K562 (cell line): ENCODE measurements around the gene IMMP1L. TPM values are rescaled to one million over a fixed set of nuclear protein-coding genes. Genes with fewer than 3 reads are reported as not detected.

Experiments used
- ATAC-seq: fragments of 200-7000 bp; cut with Tn5 transposase; 3 replicates; pipeline ENCODE4 v1.9.1; 2020; ENCODE audit warnings: moderate library complexity
- BruUV-seq: library from RNA; stranded (reverse); fragments of 400-500 nt; replicated peaks from 2 replicates; lab custom pipeline; 2021; lab: Mats Ljungman, UMichigan
- CTCF ChIA-PET: fragments of 300-600 bp; formaldehyde crosslinking; extraction: SDS; loops from one replicate; lab custom pipeline; 2021; ENCODE audit warnings: low intra/inter-chr PET ratio; lab: Yijun Ruan, JAX
- POLR2A ChIA-PET: fragments of 300-600, 350-650 bp; sonication (Branson Sonifier 250); formaldehyde crosslinking; extraction: SDS; loops from one replicate; lab custom pipeline; 2021; ENCODE audit warnings: antibody characterized with exemption, inconsistent platforms; lab: Yijun Ruan, JAX
- DNase-seq, 4 experiments: peaks; one replicate each; pipeline versions ENCODE4 v3.0.0 to v3.0.0-alpha.2; 2011 to 2018; ENCODE audit warnings: low spot score in 3 of 4, mixed read lengths in 3 of 4; ENCODE audit errors: extremely low read depth in 1 of 4
- FAIRE-seq: peaks from 2 replicates; lab custom pipeline; 2011; peaks lifted over from hg19 to GRCh38; lab: Jason Lieb, UNC
- H2AFZ ChIP-seq: 2 replicates; pipeline ENCODE4 v1.6.0; 2011; ENCODE audit warnings: low read depth, low read length, control low read depth, inconsistent platforms
- H3K27ac ChIP-seq: fragments of 200-600 bp; 3 replicates; pipeline ENCODE4 v1.8.0; 2011; ENCODE audit warnings: low read depth, mild to moderate bottlenecking, control low read depth, inconsistent platforms, low read length, moderate library complexity, mixed read lengths; ENCODE audit errors: extremely low read depth
- H3K27me3 ChIP-seq, 2 experiments: fragments of 300-600 bp in 1 of 2; 2 replicates in 1 of 2; 3 replicates in 1 of 2; pipeline versions ENCODE4 v1.6.0 to v1.8.0; 2011; ENCODE audit warnings: inconsistent platforms in 2 of 2, low read length in 2 of 2, mild to moderate bottlenecking in 1 of 2, mixed read lengths in 1 of 2, moderate library complexity in 1 of 2; ENCODE audit not compliant: control insufficient read depth in 2 of 2, insufficient read depth in 2 of 2
- H3K36me3 ChIP-seq: fragments of 300-600 bp; 3 replicates; pipeline ENCODE4 v1.8.0; 2011; ENCODE audit warnings: mild to moderate bottlenecking, low read length, inconsistent platforms; ENCODE audit not compliant: control insufficient read depth, insufficient read depth
- H3K4me1 ChIP-seq, 2 experiments: fragments of 200-600 bp in 1 of 2; replicated peaks in 1 of 2; 2 replicates in 1 of 2; 3 replicates in 1 of 2; pipeline versions ENCODE4 v1.5.1 to v1.8.0; 2011; ENCODE audit warnings: inconsistent platforms in 2 of 2, low read length in 2 of 2, mild to moderate bottlenecking in 1 of 2, mixed read lengths in 1 of 2, moderate library complexity in 1 of 2; ENCODE audit not compliant: control insufficient read depth in 2 of 2, insufficient read depth in 2 of 2
- H3K4me2 ChIP-seq: 2 replicates; pipeline ENCODE4 v1.6.1; 2011; ENCODE audit warnings: low read length, control low read depth, inconsistent platforms, mixed read lengths; ENCODE audit not compliant: insufficient read depth
- H3K4me3 ChIP-seq: fragments of 200-600 bp; sonication (generic), shearing (Covaris generic); 2 replicates; pipeline ENCODE4 v1.5.1; 2016; ENCODE audit warnings: control low read depth, inconsistent platforms
- H3K79me2 ChIP-seq: fragments of 200-600 bp; 3 replicates; pipeline ENCODE4 v1.8.0; 2011; ENCODE audit warnings: low read length, inconsistent platforms; ENCODE audit not compliant: control insufficient read depth, insufficient read depth
- H3K9ac ChIP-seq, 2 experiments: 2 replicates each; pipeline versions ENCODE4 v1.6.0 to v1.6.1; 2011; ENCODE audit warnings: low read depth in 2 of 2, low read length in 2 of 2, control low read depth in 1 of 2, inconsistent platforms in 1 of 2, mild to moderate bottlenecking in 1 of 2, mixed read lengths in 1 of 2; ENCODE audit not compliant: insufficient read depth in 1 of 2
- H3K9me1 ChIP-seq: one replicate; pipeline ENCODE4 v1.6.0; 2011; ENCODE audit warnings: inconsistent platforms, mild to moderate bottlenecking, low read length, moderate library complexity; ENCODE audit not compliant: control insufficient read depth, insufficient read depth
- H3K9me3 ChIP-seq: replicated peaks from 2 replicates; pipeline ENCODE4 v1.5.1; 2011; ENCODE audit warnings: low read depth, low read length, inconsistent platforms; ENCODE audit not compliant: control insufficient read depth, insufficient read depth
- H4K20me1 ChIP-seq: replicated peaks from 2 replicates; pipeline ENCODE4 v1.6.1; 2011; ENCODE audit warnings: low read length, inconsistent platforms, mixed read lengths; ENCODE audit not compliant: control insufficient read depth, insufficient read depth
- CBFA2T3 ChIP-seq: fragments of 450-650 bp; IDR thresholded peaks from 2 replicates; pipeline ENCODE4 v1.6.1; 2017
- MTF1 ChIP-seq: fragments of 250-450 bp; sonication (Bioruptor Pico); IDR thresholded peaks from 2 replicates; pipeline ENCODE4 v1.9.0; 2021; ENCODE audit warnings: moderate library complexity, mild to moderate bottlenecking, inconsistent platforms, borderline replicate concordance
- NFYB ChIP-seq: IDR thresholded peaks from 2 replicates; pipeline ENCODE4 v1.6.1; 2011; ENCODE audit warnings: mild to moderate bottlenecking, moderate library complexity; ENCODE audit not compliant: insufficient read length; ENCODE audit errors: extremely low read depth
- RBFOX2 ChIP-seq: fragments of 200-400 bp; formaldehyde crosslinking; IDR thresholded peaks from 2 replicates; pipeline ENCODE4 v1.6.1; 2017; ENCODE audit warnings: low read depth, mild to moderate bottlenecking, low read length, moderate library complexity
- RREB1 ChIP-seq: fragments of 250-450 bp; sonication (Bioruptor Pico); IDR thresholded peaks from 2 replicates; pipeline ENCODE4 v1.4.0; 2020
- SAFB ChIP-seq: fragments of 200-400 bp; formaldehyde crosslinking; IDR thresholded peaks from 2 replicates; pipeline ENCODE4 v1.6.1; 2017; ENCODE audit warnings: low read depth, low read length, borderline replicate concordance
- SRSF1 ChIP-seq: fragments of 200-400 bp; formaldehyde crosslinking; IDR thresholded peaks from 2 replicates; pipeline ENCODE4 v1.6.1; 2017; ENCODE audit warnings: mild to moderate bottlenecking, low read depth, low read length, moderate library complexity
- SUPT5H ChIP-seq: fragments of 450-650 bp; IDR thresholded peaks from 2 replicates; pipeline ENCODE4 v1.6.1; 2016
- TCF15 ChIP-seq: fragments of 250-450 bp; sonication (Bioruptor Pico); IDR thresholded peaks from 2 replicates; pipeline ENCODE4 v1.8.0; 2022; ENCODE audit warnings: moderate library complexity, mild to moderate bottlenecking, inconsistent platforms
- THRAP3 ChIP-seq: fragments of 450-650 bp; IDR thresholded peaks from 2 replicates; pipeline ENCODE4 v1.6.1; 2016; ENCODE audit warnings: mild to moderate bottlenecking, inconsistent platforms, borderline replicate concordance
- ZNF146 ChIP-seq: IDR thresholded peaks from one replicate; pipeline ENCODE4 v1.6.1; 2018; ENCODE audit warnings: missing compliant biosample characterization; ENCODE audit not compliant: unreplicated experiment
- ZNF778 ChIP-seq: fragments of 450-650 bp; formaldehyde crosslinking; IDR thresholded peaks from 2 replicates; pipeline ENCODE4 v1.4.0; 2020; ENCODE audit warnings: mild to moderate bottlenecking, moderate library complexity
- WGBS: fragments of 100-300 bp; shearing (Covaris generic); methylation state at CpG from one replicate; pipeline ENCODE4 v1.1.6; 2016; ENCODE audit warnings: low coverage, mixed read lengths; ENCODE audit not compliant: insufficient coverage; ENCODE audit errors: missing lambda C conversion rate; 5-methylcytosine and 5-hydroxymethylcytosine counted together
- in situ Hi-C: fragments of 300-500 bp; cut with MboI; formaldehyde crosslinking; loops from 4 replicates; pipeline ENCODE4 v1.15.0; 2018; ENCODE audit warnings: inconsistent platforms, mixed read lengths
- intact Hi-C: fragments of 100-400 bp; cut with micrococcal nuclease; formaldehyde crosslinking; loops from 2 replicates; pipeline ENCODE4 v1.14.2; 2022
- polyA plus RNA-seq, 8 experiments: library from polyadenylated mRNA; depleted of rRNA in 4 of 8; stranded (reverse) in 5 of 8; unstranded in 3 of 8; fragments of >200 nt; fragmentation: Nextera tagmentation in 2 of 8; fragmentation: Illumina TruSeq in 1 of 8; extraction: Ambion mirVana in 2 of 8; extraction: Trizol in 1 of 8; gene quantifications; 2 replicates each; pipeline versions ENCODE4 v1.2.1 to v1.2.3, GENCODE V29; 2011 to 2014; ENCODE audit warnings: inconsistent platforms in 1 of 8, missing spikeins in 1 of 8
- total RNA-seq, 7 experiments: library from RNA; depleted of rRNA in 6 of 7; stranded (reverse); fragments of >200 nt in 6 of 7; fragmentation: Illumina TruSeq in 2 of 7; extraction: Trizol in 2 of 7; gene quantifications; 2 replicates each; pipeline versions ENCODE4 v1.2.1 to v1.2.3, GENCODE V29; 2011 to 2021; ENCODE audit warnings: low replicate concordance in 1 of 7
- TF ChIP-seq, protein P1 (sequence below): fragments of 450-650 bp; formaldehyde crosslinking; IDR thresholded peaks from 2 replicates; pipeline ENCODE4 v1.4.0; 2022; ENCODE audit warnings: missing genetic modification characterization
- TF ChIP-seq, protein P2 (sequence below): fragments of 450-650 bp; IDR thresholded peaks from 2 replicates; pipeline ENCODE4 v1.6.1; 2016

IMMP1L gene
- total and polyA plus RNA-seq, 9 of the 15 experiments (the other 6 are each of a cell fraction or from before 2014, with no cell fraction given), result 56.0 to 245 (median 169) TPM

DNA sequence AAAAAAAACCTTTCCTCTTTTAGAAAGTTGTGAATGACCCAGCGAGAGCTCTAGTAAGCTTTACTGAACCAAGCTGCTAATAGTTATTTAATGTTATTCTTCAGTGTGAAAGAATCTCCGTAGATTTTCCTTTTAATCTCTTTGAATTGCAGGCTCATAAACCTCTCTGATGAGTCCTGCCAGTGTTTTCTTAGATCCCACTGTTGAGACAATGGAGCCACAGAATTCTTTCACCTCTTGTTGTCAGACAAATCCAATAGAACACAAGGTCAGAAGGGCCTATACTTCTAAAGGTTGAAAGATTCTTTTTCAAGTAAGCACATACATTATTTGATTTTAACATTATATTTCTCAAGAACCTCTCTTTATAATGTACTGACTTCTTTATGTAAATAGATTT is 87.6 kb downstream of the IMMP1L start (continued):
- TF ChIP-seq TCF15 (CRISPR knock-in tag), result no peak
- TF ChIP-seq ZNF146 (CRISPR knock-in tag), result no peak
- no peak for TF ChIP-seq CBFA2T3

GRCh38 chr11:31419669-31420068 is 89.8 kb downstream of the IMMP1L start:
- peaks cover 0 to 15% of the 10 kb centered on the region in 2 experiments; a peak in 3 of 5 replicates for H3K4me1 ChIP-seq
- no TSS peak for BruUV-seq
- H3K79me2 ChIP-seq, result no peaks in the 10 kb centered on the region
- CTCF ChIA-PET, result no interaction called here
- H3K9me3 ChIP-seq, result no peaks in the 10 kb centered on the region
- DNase-seq (no peak), ATAC-seq (peak; percentile 45), FAIRE-seq (no peak)
- no peaks in the 10 kb centered on the region; a peak in 1 of 5 replicates for H3K27me3 ChIP-seq
- H3K27ac ChIP-seq, result peak overlapping the region; percentile 0; the same call in 1 of the 3 replicates
- 0% methylated on average over 1 of the region's 1 CpG for WGBS
- no peaks in the 10 kb centered on the region for H3K9me1 ChIP-seq
- H3K36me3 ChIP-seq, result 0 out of 3 replicates have a peak, but pooled peaks cover 4% of the 10 kb centered on the region
- H3K9ac ChIP-seq, result no peak overlapping the region
- POLR2A ChIA-PET, result no interaction called here
- intact Hi-C loops, result loop anchor here (5.0 kb wide), 1 partner anchor 52 kb away; the partner anchor contains the start of genes DCDC1 and DNAJC24
- in situ Hi-C loops, result no loop called here
- H4K20me1 ChIP-seq, result no peaks in the 10 kb centered on the region
- no peak overlapping the region for H2AFZ ChIP-seq
- H3K4me3 ChIP-seq, result no peak overlapping the region
- H3K4me2 ChIP-seq, result no peak overlapping the region
- TF ChIP-seq THRAP3 (no peak), SAFB (no peak), RREB1 (CRISPR knock-in tag) (no peak), RBFOX2 (no peak), SUPT5H (no peak), MTF1 (no peak), NFYB (no peak), ZNF778 (no peak), SRSF1 (no peak)
- TF ChIP-seq, protein P1, sequence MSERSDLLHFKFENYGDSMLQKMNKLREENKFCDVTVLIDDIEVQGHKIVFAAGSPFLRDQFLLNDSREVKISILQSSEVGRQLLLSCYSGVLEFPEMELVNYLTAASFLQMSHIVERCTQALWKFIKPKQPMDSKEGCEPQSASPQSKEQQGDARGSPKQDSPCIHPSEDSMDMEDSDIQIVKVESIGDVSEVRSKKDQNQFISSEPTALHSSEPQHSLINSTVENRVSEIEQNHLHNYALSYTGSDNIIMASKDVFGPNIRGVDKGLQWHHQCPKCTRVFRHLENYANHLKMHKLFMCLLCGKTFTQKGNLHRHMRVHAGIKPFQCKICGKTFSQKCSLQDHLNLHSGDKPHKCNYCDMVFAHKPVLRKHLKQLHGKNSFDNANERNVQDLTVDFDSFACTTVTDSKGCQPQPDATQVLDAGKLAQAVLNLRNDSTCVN (CRISPR knock-in tag), result no peak
- TF ChIP-seq, protein P2, sequence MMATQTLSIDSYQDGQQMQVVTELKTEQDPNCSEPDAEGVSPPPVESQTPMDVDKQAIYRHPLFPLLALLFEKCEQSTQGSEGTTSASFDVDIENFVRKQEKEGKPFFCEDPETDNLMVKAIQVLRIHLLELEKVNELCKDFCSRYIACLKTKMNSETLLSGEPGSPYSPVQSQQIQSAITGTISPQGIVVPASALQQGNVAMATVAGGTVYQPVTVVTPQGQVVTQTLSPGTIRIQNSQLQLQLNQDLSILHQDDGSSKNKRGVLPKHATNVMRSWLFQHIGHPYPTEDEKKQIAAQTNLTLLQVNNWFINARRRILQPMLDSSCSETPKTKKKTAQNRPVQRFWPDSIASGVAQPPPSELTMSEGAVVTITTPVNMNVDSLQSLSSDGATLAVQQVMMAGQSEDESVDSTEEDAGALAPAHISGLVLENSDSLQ, result no peak
